Caco-2 (cell line): ENCODE data around the gene FOXN4. TPM values are rescaled to one million over a fixed set of nuclear protein-coding genes. Genes with fewer than 3 reads are reported as not detected.

Experiments
- BruUV-seq: library from RNA; stranded (reverse); fragments of 400-500 nt; replicated peaks from 2 replicates; lab custom pipeline; 2021; lab: Mats Ljungman, UMichigan
- CTCF ChIA-PET: fragments of 300-600 bp; sonication (Branson Sonifier 250); formaldehyde crosslinking; loops from one replicate; lab custom pipeline; 2022; ENCODE audit warnings: antibody characterized with exemption; lab: Charles Lee
- POLR2A ChIA-PET: fragments of 300-600 bp; sonication (Branson Sonifier 250); formaldehyde crosslinking; loops from one replicate; lab custom pipeline; 2022; ENCODE audit warnings: antibody characterized with exemption; lab: Charles Lee
- DNase-seq, 2 experiments: peaks; one replicate each; pipeline versions ENCODE4 v3.0.0 to v3.0.0-alpha.2; 2020 to 2022
- H3K27me3 ChIP-seq: replicated peaks from 2 replicates; pipeline ENCODE4 v1.6.0; 2011; ENCODE audit warnings: low read length; ENCODE audit not compliant: control insufficient read depth, insufficient read depth
- H3K36me3 ChIP-seq: 2 replicates; pipeline ENCODE4 v1.5.1; 2011; ENCODE audit warnings: low read length; ENCODE audit not compliant: control insufficient read depth, insufficient read depth
- H3K4me1 ChIP-seq: fragments of 250-450 bp; sonication (Bioruptor Pico); 2 replicates; pipeline ENCODE4 v1.5.1; 2020; ENCODE audit warnings: mild to moderate bottlenecking
- H3K4me3 ChIP-seq: 2 replicates; pipeline ENCODE4 v1.5.1; 2011; ENCODE audit warnings: low read depth, mild to moderate bottlenecking, control low read depth, low read length
- H3K9me3 ChIP-seq: fragments of 250-450 bp; sonication (Bioruptor Pico); 2 replicates; pipeline ENCODE4 v1.5.1; 2020; ENCODE audit warnings: mild to moderate bottlenecking, moderate library complexity
- H3K27ac Mint-ChIP-seq: one replicate; pipeline ENCODE4 v1.8.0; 2022; ENCODE audit warnings: mixed read lengths; ENCODE audit not compliant: unreplicated experiment
- H3K27me3 Mint-ChIP-seq: one replicate; pipeline ENCODE4 v1.8.0; 2022; ENCODE audit warnings: mixed read lengths; ENCODE audit not compliant: insufficient read depth, unreplicated experiment
- H3K36me3 Mint-ChIP-seq: one replicate; pipeline ENCODE4 v1.8.0; 2022; ENCODE audit warnings: mild to moderate bottlenecking, mixed read lengths; ENCODE audit not compliant: insufficient read depth, unreplicated experiment
- H3K4me1 Mint-ChIP-seq: one replicate; pipeline ENCODE4 v1.8.0; 2022; ENCODE audit warnings: low read depth, mixed read lengths; ENCODE audit not compliant: unreplicated experiment
- H3K4me3 Mint-ChIP-seq: one replicate; pipeline ENCODE4 v1.8.0; 2022; ENCODE audit warnings: mild to moderate bottlenecking, moderate library complexity, mixed read lengths; ENCODE audit not compliant: unreplicated experiment
- H3K9me3 Mint-ChIP-seq: one replicate; pipeline ENCODE4 v1.8.0; 2022; ENCODE audit warnings: mixed read lengths; ENCODE audit not compliant: unreplicated experiment
- intact Hi-C: fragments of 100-400 bp; cut with micrococcal nuclease; formaldehyde crosslinking; loops from one replicate; pipeline ENCODE4 v1.10.0; 2022; ENCODE audit not compliant: unreplicated experiment
- total RNA-seq: library from RNA; stranded (reverse); gene quantifications from 2 replicates; pipeline ENCODE4 v1.2.3, GENCODE V29; 2022
- TF ChIP-seq, protein P1 (sequence below), 2 experiments: fragments of 200-600 bp in 1 of 2; IDR thresholded peaks; 1 replicate in 1 of 2; 2 replicates in 1 of 2; pipeline versions ENCODE4 v1.5.1 to v1.8.0; 2011 to 2022; ENCODE audit warnings: antibody characterized with exemption in 1 of 2, control low read depth in 1 of 2, inconsistent platforms in 1 of 2, low read depth in 1 of 2, low read length in 1 of 2, mild to moderate bottlenecking in 1 of 2, moderate library complexity in 1 of 2; ENCODE audit not compliant: insufficient read depth in 1 of 2, severe bottlenecking in 1 of 2, unreplicated experiment in 1 of 2

Gene FOXN4
- total RNA-seq, 1 experiment from 2014 or later, result 0.95 TPM

DNA sequence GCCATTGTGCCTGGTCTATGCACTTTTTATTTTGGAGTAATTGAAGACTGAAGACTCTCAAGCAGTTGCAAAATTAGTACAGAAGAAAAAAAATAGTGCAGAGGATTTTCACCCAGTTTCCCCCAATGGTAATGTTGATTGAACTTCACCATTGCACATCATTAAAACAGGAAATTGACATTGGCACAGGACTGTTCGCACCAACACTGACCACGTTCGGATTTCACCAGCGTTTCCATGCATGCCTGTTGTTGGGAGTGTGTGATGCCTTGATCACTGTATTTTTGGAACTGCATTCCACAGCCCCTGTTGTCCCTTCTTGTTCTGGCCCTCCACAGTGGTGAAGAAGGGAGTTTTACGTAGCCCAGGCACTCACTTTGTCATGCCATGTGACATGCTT is 67.1 kb downstream of the FOXN4 start:
- H3K27me3 ChIP-seq, result no peaks in the 10 kb centered on the region
- H3K36me3 Mint-ChIP-seq, result no peaks in the 10 kb centered on the region
- H3K4me3 ChIP-seq, result no peak overlapping the region
- H3K4me3 Mint-ChIP-seq, result no peak overlapping the region
- TF ChIP-seq, protein P1, sequence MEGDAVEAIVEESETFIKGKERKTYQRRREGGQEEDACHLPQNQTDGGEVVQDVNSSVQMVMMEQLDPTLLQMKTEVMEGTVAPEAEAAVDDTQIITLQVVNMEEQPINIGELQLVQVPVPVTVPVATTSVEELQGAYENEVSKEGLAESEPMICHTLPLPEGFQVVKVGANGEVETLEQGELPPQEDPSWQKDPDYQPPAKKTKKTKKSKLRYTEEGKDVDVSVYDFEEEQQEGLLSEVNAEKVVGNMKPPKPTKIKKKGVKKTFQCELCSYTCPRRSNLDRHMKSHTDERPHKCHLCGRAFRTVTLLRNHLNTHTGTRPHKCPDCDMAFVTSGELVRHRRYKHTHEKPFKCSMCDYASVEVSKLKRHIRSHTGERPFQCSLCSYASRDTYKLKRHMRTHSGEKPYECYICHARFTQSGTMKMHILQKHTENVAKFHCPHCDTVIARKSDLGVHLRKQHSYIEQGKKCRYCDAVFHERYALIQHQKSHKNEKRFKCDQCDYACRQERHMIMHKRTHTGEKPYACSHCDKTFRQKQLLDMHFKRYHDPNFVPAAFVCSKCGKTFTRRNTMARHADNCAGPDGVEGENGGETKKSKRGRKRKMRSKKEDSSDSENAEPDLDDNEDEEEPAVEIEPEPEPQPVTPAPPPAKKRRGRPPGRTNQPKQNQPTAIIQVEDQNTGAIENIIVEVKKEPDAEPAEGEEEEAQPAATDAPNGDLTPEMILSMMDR (IDR thresholded peaks at IDR 0.05; ENCODE audit: insufficient read depth in 1 of 2, low read depth in 1 of 2, low read length in 1 of 2, severe bottlenecking in 1 of 2, unreplicated experiment in 1 of 2), result no peak
- CTCF ChIA-PET, result no interaction called here
- no peak overlapping the region for H3K27ac Mint-ChIP-seq
- no TSS peak for BruUV-seq
- H3K9me3 Mint-ChIP-seq, result no peaks in the 10 kb centered on the region
- peaks cover 3% of the 10 kb centered on the region; the same call in 1 of the 2 replicates for H3K36me3 ChIP-seq
- no peaks in the 10 kb centered on the region for H3K4me1 Mint-ChIP-seq
- H3K27me3 Mint-ChIP-seq, result no peaks in the 10 kb centered on the region
- H3K9me3 ChIP-seq, result no peaks in the 10 kb centered on the region
- DNase-seq, result no peak
- H3K4me1 ChIP-seq, result no peaks in the 10 kb centered on the region
- POLR2A ChIA-PET, result no interaction called here
- intact Hi-C loops, result no loop called here

DNA sequence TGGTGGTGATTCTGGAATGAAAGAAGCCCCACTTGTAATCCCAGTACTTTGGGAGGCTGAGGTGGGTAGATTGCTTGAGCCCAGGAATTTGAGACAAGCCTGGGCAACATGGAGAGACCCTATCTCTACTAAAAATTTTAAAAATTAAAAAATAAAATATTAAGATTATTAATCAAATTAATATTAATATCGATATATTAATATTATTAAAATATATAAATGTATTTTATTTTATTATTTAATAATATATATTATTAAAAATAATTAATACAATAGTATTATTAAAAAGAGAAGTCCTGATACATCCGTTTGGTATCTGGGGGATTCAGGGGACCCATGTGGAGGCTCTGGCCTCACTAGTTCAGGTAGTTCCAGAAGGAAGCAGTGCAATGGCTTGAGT is 68.7 kb downstream of the FOXN4 start:
- no peaks in the 10 kb centered on the region for H3K9me3 ChIP-seq
- peaks cover 3% of the 10 kb centered on the region; the same call in 1 of the 2 replicates for H3K36me3 ChIP-seq
- TF ChIP-seq, protein P1 (IDR thresholded peaks at IDR 0.05; ENCODE audit: insufficient read depth in 1 of 2, low read depth in 1 of 2, low read length in 1 of 2, severe bottlenecking in 1 of 2, unreplicated experiment in 1 of 2), result no peak
- ChIA-PET POLR2A (no interaction called here), CTCF (no interaction called here)
- no peak overlapping the region for H3K27ac Mint-ChIP-seq
- H3K9me3 Mint-ChIP-seq, result no peaks in the 10 kb centered on the region
- no peak overlapping the region for H3K4me3 Mint-ChIP-seq
- no peak overlapping the region for H3K4me3 ChIP-seq
- DNase-seq, result no peak
- H3K4me1 ChIP-seq, result no peaks in the 10 kb centered on the region
- no peaks in the 10 kb centered on the region for H3K27me3 Mint-ChIP-seq
- intact Hi-C loops, result no loop called here
- BruUV-seq, result no TSS peak
- H3K4me1 Mint-ChIP-seq, result no peaks in the 10 kb centered on the region
- H3K27me3 ChIP-seq, result no peaks in the 10 kb centered on the region
- H3K36me3 Mint-ChIP-seq, result no peaks in the 10 kb centered on the region

DNA sequence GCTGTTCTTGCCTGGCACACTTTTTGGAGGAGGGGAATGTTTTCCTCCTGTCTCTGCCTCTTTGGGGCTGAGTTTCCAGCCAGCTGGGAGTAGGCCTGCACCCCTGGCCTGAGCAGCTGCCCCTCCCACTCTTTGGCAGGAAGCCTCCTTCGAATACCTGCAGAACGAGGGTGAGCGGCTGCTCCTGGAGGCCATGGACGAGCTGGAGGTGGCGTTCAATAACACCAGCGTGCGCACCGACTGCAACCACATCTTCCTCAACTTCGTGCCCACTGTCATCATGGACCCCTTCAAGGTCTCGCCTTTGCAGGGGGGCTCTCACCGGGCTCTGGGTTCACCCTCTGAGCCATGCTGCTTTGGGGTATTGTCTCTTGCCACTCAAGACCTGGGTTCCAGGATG is 69.4 kb downstream of the FOXN4 start:
- DNase-seq, result no peak
- Mint-ChIP-seq H3K27ac (no peak overlapping the region), H3K4me3 (no peak overlapping the region), H3K9me3 (no peaks in the 10 kb centered on the region), H3K36me3 (peaks cover 5% of the 10 kb centered on the region), H3K4me1 (no peaks in the 10 kb centered on the region), H3K27me3 (no peaks in the 10 kb centered on the region)
- no TSS peak for BruUV-seq
- POLR2A ChIA-PET, result no interaction called here
- CTCF ChIA-PET, result no interaction called here
- Histone ChIP-seq H3K27me3 (no peaks in the 10 kb centered on the region), H3K9me3 (no peaks in the 10 kb centered on the region), H3K36me3 (peaks cover 3% of the 10 kb centered on the region; the same call in 1 of the 2 replicates), H3K4me3 (no peak overlapping the region), H3K4me1 (no peaks in the 10 kb centered on the region)
- TF ChIP-seq, protein P1 (IDR thresholded peaks at IDR 0.05; ENCODE audit: insufficient read depth in 1 of 2, low read depth in 1 of 2, low read length in 1 of 2, severe bottlenecking in 1 of 2, unreplicated experiment in 1 of 2), result no peak
- intact Hi-C loops, result no loop called here
